Astrocyte (in vitro differentiated cells and primary cell): ENCODE results near the gene PAFAH1B2. TPM values are rescaled to one million over a fixed set of nuclear protein-coding genes. Genes with fewer than 3 reads are reported as not detected.

Source experiments
- DNase-seq: peaks from one replicate; pipeline ENCODE4 v3.0.0-alpha.2; 2010; ENCODE audit warnings: low read depth
- FAIRE-seq: peaks from 2 replicates; lab custom pipeline; 2011; peaks lifted over from hg19 to GRCh38; lab: Jason Lieb, UNC
- H2AFZ ChIP-seq: 2 replicates; pipeline ENCODE4 v1.6.0; 2012; ENCODE audit warnings: low read depth, low read length, inconsistent platforms
- H3K27ac ChIP-seq: 2 replicates; pipeline ENCODE4 v1.5.1; 2011; ENCODE audit warnings: low read depth, low read length, inconsistent platforms
- H3K27me3 ChIP-seq: 2 replicates; pipeline ENCODE4 v1.6.0; 2011; ENCODE audit warnings: low read length, inconsistent platforms; ENCODE audit not compliant: insufficient read depth
- H3K36me3 ChIP-seq: 2 replicates; pipeline ENCODE4 v1.5.1; 2011; ENCODE audit warnings: low read length, inconsistent platforms; ENCODE audit not compliant: insufficient read depth
- H3K4me1 ChIP-seq: 2 replicates; pipeline ENCODE4 v1.5.1; 2011; ENCODE audit warnings: low read length, inconsistent platforms; ENCODE audit not compliant: insufficient read depth
- H3K4me2 ChIP-seq: 2 replicates; pipeline ENCODE4 v1.6.0; 2012; ENCODE audit warnings: low read length, inconsistent platforms
- H3K4me3 ChIP-seq: 2 replicates; pipeline ENCODE4 v1.5.1; 2011; ENCODE audit warnings: low read depth, mild to moderate bottlenecking, low read length, inconsistent platforms; ENCODE audit not compliant: insufficient read depth
- H3K79me2 ChIP-seq: 2 replicates; pipeline ENCODE4 v1.6.0; 2012; ENCODE audit warnings: mild to moderate bottlenecking, low read length, inconsistent platforms; ENCODE audit not compliant: insufficient read depth
- H3K9ac ChIP-seq: 2 replicates; pipeline ENCODE4 v1.6.0; 2012; ENCODE audit warnings: mild to moderate bottlenecking, low read length, inconsistent platforms
- H3K9me3 ChIP-seq: 2 replicates; pipeline ENCODE4 v1.5.1; 2012; ENCODE audit warnings: low read depth, mild to moderate bottlenecking, low read length, inconsistent platforms; ENCODE audit not compliant: insufficient read depth
- H4K20me1 ChIP-seq: 2 replicates; pipeline ENCODE4 v1.6.0; 2012; ENCODE audit warnings: low read length, inconsistent platforms; ENCODE audit not compliant: insufficient read depth
- H3K27ac Mint-ChIP-seq: one replicate; pipeline ENCODE4 v1.8.0; 2021; ENCODE audit warnings: mild to moderate bottlenecking, mixed read lengths; ENCODE audit not compliant: unreplicated experiment
- H3K27me3 Mint-ChIP-seq: one replicate; pipeline ENCODE4 v1.8.0; 2021; ENCODE audit warnings: low read depth, mixed read lengths; ENCODE audit not compliant: unreplicated experiment
- H3K36me3 Mint-ChIP-seq: one replicate; pipeline ENCODE4 v1.8.0; 2021; ENCODE audit warnings: low read depth, mixed read lengths; ENCODE audit not compliant: unreplicated experiment
- H3K4me1 Mint-ChIP-seq: one replicate; pipeline ENCODE4 v1.8.0; 2021; ENCODE audit warnings: low read depth, mixed read lengths; ENCODE audit not compliant: unreplicated experiment
- H3K4me3 Mint-ChIP-seq: one replicate; pipeline ENCODE4 v1.8.0; 2021; ENCODE audit warnings: mild to moderate bottlenecking, moderate library complexity, mixed read lengths; ENCODE audit not compliant: unreplicated experiment
- H3K9me3 Mint-ChIP-seq: one replicate; pipeline ENCODE4 v1.8.0; 2021; ENCODE audit warnings: mild to moderate bottlenecking, mixed read lengths; ENCODE audit not compliant: unreplicated experiment
- EZH2 ChIP-seq: IDR thresholded peaks from 2 replicates; pipeline ENCODE4 v1.6.1; 2012; ENCODE audit warnings: mild to moderate bottlenecking, low read length, inconsistent platforms; ENCODE audit not compliant: insufficient read depth
- total RNA-seq: library from RNA; stranded (reverse); gene quantifications from 2 replicates; pipeline ENCODE4 v1.2.1, GENCODE V29; 2021
- TF ChIP-seq, protein P1 (sequence below): IDR thresholded peaks from 2 replicates; pipeline ENCODE4 v1.5.1; 2011; ENCODE audit warnings: low read depth, mild to moderate bottlenecking, inconsistent platforms, low read length, moderate library complexity; ENCODE audit not compliant: insufficient read depth

PAFAH1B2 gene
- total RNA-seq, 1 donor from 2014 or later: 142 TPM

DNA sequence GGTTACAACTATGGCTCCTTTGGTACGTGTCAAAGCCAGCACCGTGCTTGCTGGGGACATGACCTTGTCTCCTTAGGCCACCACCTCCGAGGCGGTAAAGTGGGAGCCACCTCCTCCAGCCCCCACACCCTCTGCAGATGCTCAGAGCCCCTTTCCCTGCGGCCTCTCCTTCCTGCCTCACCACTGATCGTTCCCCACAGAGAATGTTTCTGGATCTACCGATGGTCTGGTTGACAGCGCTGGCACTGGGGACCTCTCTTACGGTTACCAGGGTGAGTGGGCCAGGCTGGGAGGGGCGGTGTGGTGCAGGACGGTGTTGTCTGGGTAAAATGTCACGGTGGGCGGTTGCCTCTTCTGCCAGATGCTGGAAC lies 43.3 kb downstream of the PAFAH1B2 start:
- TF ChIP-seq EZH2: no peak
- TF ChIP-seq, protein P1, sequence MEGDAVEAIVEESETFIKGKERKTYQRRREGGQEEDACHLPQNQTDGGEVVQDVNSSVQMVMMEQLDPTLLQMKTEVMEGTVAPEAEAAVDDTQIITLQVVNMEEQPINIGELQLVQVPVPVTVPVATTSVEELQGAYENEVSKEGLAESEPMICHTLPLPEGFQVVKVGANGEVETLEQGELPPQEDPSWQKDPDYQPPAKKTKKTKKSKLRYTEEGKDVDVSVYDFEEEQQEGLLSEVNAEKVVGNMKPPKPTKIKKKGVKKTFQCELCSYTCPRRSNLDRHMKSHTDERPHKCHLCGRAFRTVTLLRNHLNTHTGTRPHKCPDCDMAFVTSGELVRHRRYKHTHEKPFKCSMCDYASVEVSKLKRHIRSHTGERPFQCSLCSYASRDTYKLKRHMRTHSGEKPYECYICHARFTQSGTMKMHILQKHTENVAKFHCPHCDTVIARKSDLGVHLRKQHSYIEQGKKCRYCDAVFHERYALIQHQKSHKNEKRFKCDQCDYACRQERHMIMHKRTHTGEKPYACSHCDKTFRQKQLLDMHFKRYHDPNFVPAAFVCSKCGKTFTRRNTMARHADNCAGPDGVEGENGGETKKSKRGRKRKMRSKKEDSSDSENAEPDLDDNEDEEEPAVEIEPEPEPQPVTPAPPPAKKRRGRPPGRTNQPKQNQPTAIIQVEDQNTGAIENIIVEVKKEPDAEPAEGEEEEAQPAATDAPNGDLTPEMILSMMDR: no peak
- H3K27ac Mint-ChIP-seq: peak overlapping the region; percentile 41
- no peak for FAIRE-seq

DNA sequence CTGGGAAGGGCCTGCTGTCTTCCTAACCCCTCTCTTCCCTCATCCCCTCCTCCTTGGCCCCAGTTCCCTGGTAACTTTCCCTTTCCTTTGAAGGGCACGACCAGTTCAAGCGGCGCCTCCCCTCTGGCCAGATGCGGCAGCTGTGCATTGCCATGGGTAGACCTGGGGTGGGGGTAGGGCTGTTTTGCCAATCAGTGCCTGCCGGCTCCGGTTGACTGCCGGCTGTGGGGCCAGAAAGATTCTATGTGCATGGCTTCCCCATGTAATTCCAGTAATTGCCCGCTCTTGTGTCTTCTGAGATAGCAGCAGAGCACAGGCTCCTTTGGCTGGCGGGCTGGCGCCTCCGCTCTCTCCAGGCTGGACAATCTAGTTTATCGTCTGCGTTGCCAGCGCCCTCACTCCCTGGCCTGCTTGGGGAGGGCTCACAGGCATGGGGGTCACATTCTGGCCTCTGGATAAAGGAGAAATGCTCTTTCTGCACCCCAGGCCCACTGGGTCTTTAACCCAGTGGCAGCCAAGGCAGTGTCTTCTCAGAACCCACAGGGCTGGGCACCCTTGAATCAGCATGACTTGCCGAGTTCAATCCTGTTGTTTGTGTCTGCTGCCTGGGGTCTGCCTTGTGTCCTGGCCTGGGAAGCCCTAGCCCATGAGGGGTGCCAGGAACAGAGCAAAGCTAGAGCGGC lies 43.9 kb downstream of the PAFAH1B2 start:
- DNase-seq: no peak
- Mint-ChIP-seq H3K27ac (no peak overlapping the region), H3K9me3 (no peaks in the 10 kb centered on the region)

More for the DNA sequence above, 43.3 kb downstream of the PAFAH1B2 start:
- no peaks in the 10 kb centered on the region for H3K27me3 ChIP-seq
- Mint-ChIP-seq H3K9me3 (no peaks in the 10 kb centered on the region), H3K36me3 (peaks cover 34% of the 10 kb centered on the region), H3K4me3 (peak overlapping the region; percentile 20), H3K4me1 (peaks cover 3% of the 10 kb centered on the region), H3K27me3 (no peaks in the 10 kb centered on the region)
- H3K9ac ChIP-seq: no peak overlapping the region
- DNase-seq: no peak
- H3K4me1 ChIP-seq: no peaks in the 10 kb centered on the region
- no peak overlapping the region for H3K4me3 ChIP-seq
- no peaks in the 10 kb centered on the region for H3K79me2 ChIP-seq
- no peak overlapping the region for H3K4me2 ChIP-seq
- no peaks in the 10 kb centered on the region for H3K9me3 ChIP-seq
- H3K36me3 ChIP-seq: peaks cover 14% of the 10 kb centered on the region
- no peak overlapping the region for H3K27ac ChIP-seq
- no peak overlapping the region for H2AFZ ChIP-seq
- no peaks in the 10 kb centered on the region for H4K20me1 ChIP-seq

More for the DNA sequence above, 43.9 kb downstream of the PAFAH1B2 start:
- Histone ChIP-seq H4K20me1 (no peaks in the 10 kb centered on the region), H3K9ac (no peak overlapping the region), H3K9me3 (no peaks in the 10 kb centered on the region), H3K27me3 (no peaks in the 10 kb centered on the region), H2AFZ (no peak overlapping the region), H3K4me3 (no peak overlapping the region), H3K79me2 (no peaks in the 10 kb centered on the region), H3K27ac (no peak overlapping the region), H3K4me1 (no peaks in the 10 kb centered on the region), H3K4me2 (no peak overlapping the region), H3K36me3 (peaks cover 16% of the 10 kb centered on the region)
- peaks cover 3% of the 10 kb centered on the region for H3K4me1 Mint-ChIP-seq
- no peak for FAIRE-seq
- no peaks in the 10 kb centered on the region for H3K27me3 Mint-ChIP-seq
- TF ChIP-seq EZH2: no peak
- TF ChIP-seq, protein P1: no peak
- H3K36me3 Mint-ChIP-seq: peaks cover 37% of the 10 kb centered on the region
- H3K4me3 Mint-ChIP-seq: no peak overlapping the region
